WERI-Rb-1 (cell line): ENCODE results near the gene SIM2.

Source experiments
- DNase-seq: peaks from one replicate; pipeline ENCODE4 v3.0.0-alpha.2; 2020
- H3K27ac ChIP-seq: fragments of 250-450 bp; sonication (Bioruptor Pico); 2 replicates; pipeline ENCODE4 v1.5.1; 2020; ENCODE audit warnings: mild to moderate bottlenecking, moderate library complexity
- H3K27me3 ChIP-seq: fragments of 250-450 bp; sonication (Bioruptor Pico); 2 replicates; pipeline ENCODE4 v1.5.1; 2021; ENCODE audit warnings: mild to moderate bottlenecking, low read depth, moderate library complexity; ENCODE audit not compliant: insufficient read depth, severe bottlenecking
- H3K36me3 ChIP-seq: fragments of 250-450 bp; sonication (Bioruptor Pico); 2 replicates; pipeline ENCODE4 v1.5.1; 2020; ENCODE audit warnings: mild to moderate bottlenecking, moderate library complexity
- H3K4me3 ChIP-seq: 2 replicates; pipeline ENCODE4 v1.5.1; 2011; ENCODE audit warnings: low read depth, mild to moderate bottlenecking, control low read depth, low read length
- H3K9me3 ChIP-seq: fragments of 250-450 bp; sonication (Bioruptor Pico); 2 replicates; pipeline ENCODE4 v1.5.1; 2021; ENCODE audit warnings: mild to moderate bottlenecking, moderate library complexity; ENCODE audit not compliant: severe bottlenecking
- TF ChIP-seq, protein P1 (sequence below): IDR thresholded peaks from 2 replicates; pipeline ENCODE4 v1.5.1; 2011; ENCODE audit warnings: low read depth, mild to moderate bottlenecking, control low read depth, inconsistent platforms, low read length

SIM2 gene

DNA sequence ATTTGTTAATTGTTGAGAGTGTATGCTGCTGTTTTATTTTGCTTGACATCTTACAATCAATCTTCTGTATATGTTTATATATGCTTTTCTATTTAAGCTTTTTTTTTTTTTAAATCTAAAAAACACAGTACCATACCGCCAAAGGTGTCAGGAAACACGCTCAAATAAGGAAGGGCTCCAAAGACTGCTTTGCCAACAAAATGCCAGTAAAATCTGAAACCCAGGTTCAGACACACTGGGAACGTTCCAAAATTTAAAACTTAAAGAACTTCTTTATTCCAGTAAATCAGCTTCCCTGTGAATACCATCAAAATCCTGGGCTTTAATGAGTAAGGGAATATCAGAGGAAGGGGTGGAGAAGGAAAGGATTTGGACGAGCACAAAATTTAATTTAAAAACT, 87.3 kb downstream of the SIM2 start:
- Histone ChIP-seq H3K4me3 (no peak overlapping the region), H3K27me3 (no peaks in the 10 kb centered on the region), H3K9me3 (no peaks in the 10 kb centered on the region), H3K27ac (no peak overlapping the region), H3K36me3 (peaks cover 2% of the 10 kb centered on the region)
- TF ChIP-seq, protein P1, sequence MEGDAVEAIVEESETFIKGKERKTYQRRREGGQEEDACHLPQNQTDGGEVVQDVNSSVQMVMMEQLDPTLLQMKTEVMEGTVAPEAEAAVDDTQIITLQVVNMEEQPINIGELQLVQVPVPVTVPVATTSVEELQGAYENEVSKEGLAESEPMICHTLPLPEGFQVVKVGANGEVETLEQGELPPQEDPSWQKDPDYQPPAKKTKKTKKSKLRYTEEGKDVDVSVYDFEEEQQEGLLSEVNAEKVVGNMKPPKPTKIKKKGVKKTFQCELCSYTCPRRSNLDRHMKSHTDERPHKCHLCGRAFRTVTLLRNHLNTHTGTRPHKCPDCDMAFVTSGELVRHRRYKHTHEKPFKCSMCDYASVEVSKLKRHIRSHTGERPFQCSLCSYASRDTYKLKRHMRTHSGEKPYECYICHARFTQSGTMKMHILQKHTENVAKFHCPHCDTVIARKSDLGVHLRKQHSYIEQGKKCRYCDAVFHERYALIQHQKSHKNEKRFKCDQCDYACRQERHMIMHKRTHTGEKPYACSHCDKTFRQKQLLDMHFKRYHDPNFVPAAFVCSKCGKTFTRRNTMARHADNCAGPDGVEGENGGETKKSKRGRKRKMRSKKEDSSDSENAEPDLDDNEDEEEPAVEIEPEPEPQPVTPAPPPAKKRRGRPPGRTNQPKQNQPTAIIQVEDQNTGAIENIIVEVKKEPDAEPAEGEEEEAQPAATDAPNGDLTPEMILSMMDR, result no peak
- no peak for DNase-seq

DNA sequence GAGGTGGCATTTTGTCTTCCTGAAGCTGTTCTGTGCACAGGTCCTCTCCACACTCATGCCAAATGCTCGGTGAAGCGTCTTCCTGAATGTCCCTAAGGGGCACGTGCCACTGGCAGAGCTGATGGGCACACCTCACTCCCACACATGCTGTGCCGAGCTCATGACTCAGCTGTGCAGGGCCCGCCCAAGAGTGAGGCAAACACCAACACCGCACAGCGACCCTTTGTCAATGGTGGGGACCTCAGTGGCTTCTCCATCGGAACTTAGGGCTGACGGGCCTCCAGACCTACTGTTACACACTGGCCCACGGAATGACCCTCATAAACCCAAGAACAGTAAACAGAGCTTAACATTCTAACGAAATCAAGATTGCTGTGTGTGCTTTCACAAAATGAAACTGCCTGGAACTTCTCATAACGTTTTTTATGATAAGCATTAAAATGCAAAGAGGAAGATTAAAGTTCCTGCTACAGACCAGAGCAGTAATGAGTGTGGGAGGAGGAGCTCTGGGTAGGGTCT, 89.3 kb downstream of the SIM2 start:
- Histone ChIP-seq H3K27me3 (no peaks in the 10 kb centered on the region), H3K9me3 (no peaks in the 10 kb centered on the region), H3K4me3 (no peak overlapping the region), H3K27ac (no peak overlapping the region), H3K36me3 (peaks cover 2% of the 10 kb centered on the region)
- TF ChIP-seq, protein P1, result no peak
- DNase-seq, result no peak

DNA sequence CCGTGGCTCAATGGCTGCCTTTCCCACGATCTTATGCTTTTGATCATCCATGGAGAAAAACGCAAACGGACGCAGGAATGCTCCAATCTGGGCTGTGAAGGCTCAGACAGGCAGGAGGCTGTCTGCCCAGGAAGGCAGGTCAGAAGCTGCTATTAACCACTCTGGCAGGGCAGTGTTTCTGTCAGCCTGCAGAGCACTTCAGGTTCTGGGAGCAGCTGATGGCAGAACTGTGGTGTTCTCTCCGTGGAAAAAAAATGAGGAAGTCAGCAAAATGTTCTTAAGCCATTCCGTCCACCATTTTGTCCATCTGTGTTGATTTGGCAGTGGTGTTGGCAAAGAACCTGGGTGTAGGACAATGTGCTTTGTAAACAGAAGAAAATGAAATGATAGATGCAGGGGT, 91.7 kb downstream of the SIM2 start:
- no peak for DNase-seq
- Histone ChIP-seq H3K36me3 (peaks cover 2% of the 10 kb centered on the region), H3K9me3 (no peaks in the 10 kb centered on the region), H3K4me3 (no peak overlapping the region), H3K27ac (no peak overlapping the region), H3K27me3 (no peaks in the 10 kb centered on the region)
- TF ChIP-seq, protein P1, result no peak

DNA sequence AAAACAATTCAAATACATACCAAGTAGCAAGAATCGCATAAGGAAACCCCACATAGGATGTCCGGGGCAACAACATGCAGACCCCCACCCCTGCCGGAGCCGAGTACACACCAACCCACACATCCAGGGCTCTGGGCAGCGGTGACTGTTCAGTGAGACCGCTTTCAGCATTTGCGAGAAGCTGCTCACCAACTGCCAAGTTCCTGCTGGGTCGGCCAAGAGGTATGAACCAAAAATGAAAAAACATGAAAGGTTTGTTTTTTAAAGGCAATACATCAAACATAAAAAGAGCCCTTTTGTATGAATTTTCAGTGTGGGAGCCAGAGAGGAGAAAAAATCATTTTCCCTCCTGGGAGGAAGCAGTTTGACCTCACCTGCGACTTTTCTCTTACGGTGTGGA, 92.3 kb downstream of the SIM2 start:
- TF ChIP-seq, protein P1, result no peak
- peaks cover 2% of the 10 kb centered on the region for H3K36me3 ChIP-seq
- DNase-seq, result no peak
- H3K27me3 ChIP-seq, result no peaks in the 10 kb centered on the region
- H3K27ac ChIP-seq, result no peak overlapping the region
- no peak overlapping the region for H3K4me3 ChIP-seq
- H3K9me3 ChIP-seq, result peaks cover 1% of the 10 kb centered on the region

DNA sequence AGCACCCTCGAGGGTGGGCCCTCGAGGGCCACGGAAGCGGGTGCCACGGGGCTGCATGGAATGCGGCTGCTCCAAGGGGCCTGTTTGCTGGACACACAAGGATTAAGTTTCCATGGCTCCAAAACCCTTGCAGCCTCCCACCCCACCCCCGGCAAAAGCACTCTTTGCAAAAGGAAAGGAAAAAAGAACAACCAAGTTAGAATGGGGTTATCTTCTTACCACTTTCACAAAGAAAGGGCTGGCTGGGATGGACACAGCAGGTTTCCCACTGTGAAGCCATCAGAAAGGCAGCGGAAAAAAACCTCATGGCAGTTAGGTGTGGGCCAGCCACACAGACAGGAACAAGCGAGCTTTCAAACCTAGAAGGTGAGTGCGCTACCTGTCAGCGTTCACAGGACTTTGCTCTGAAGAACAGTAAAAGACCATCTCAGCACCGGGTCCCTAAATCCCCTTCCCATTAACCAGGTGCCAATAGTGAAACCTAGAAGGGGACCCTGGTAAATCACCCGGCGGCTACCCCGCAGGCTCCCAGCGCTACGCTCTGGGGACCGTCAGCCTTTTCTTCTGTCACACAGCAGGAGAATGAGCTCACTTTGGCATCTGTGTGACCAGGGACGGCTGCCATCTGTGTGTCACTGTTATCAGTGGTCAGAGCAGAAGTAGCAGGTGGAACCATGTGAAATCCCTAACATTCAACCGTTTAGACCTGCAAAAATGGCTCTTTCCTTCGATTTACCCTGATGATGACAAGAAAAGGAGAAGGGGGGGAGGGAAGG, 93.0 kb downstream of the SIM2 start:
- no peak overlapping the region for H3K27ac ChIP-seq
- TF ChIP-seq, protein P1, result no peak
- H3K36me3 ChIP-seq, result peaks cover 2% of the 10 kb centered on the region
- DNase-seq, result no peak
- H3K9me3 ChIP-seq, result peaks cover 3% of the 10 kb centered on the region
- H3K4me3 ChIP-seq, result no peak overlapping the region
- H3K27me3 ChIP-seq, result no peaks in the 10 kb centered on the region

DNA sequence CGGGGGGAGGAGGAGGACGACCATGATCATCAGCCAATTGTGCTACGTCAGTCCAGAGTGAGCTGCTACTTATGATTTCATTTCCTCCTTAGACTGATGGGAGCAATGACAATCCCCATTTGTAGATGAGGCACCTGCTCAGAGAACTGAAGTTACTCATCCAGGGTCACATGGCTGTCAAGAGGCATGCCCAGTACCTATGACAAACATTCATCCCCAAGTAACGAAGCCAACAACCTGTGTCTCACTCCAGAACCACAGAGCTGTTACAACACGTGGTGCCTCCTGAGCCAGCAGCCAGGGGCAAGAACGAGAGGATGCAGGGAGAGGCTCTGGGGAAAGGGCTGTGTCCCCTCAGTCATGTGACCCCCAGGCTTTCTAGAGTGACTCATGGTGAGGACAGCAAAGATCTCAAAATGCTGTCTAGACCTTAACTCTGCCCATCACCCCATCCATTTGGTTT, 93.6 kb downstream of the SIM2 start:
- Histone ChIP-seq H3K27ac (no peak overlapping the region), H3K36me3 (peaks cover 2% of the 10 kb centered on the region), H3K4me3 (no peak overlapping the region), H3K9me3 (peaks cover 3% of the 10 kb centered on the region), H3K27me3 (no peaks in the 10 kb centered on the region)
- TF ChIP-seq, protein P1, result no peak
- DNase-seq, result no peak
